Panc1 (cell line): Measurements from ENCODE around the gene MGAT5B.

Experiments used
- CTCF ChIP-seq: fragments of 450-650 bp; IDR thresholded peaks from 2 replicates; pipeline ENCODE4 v1.5.1; 2017; ENCODE audit warnings: mild to moderate bottlenecking
- POLR2AphosphoS5 ChIP-seq: IDR thresholded peaks from 2 replicates; pipeline ENCODE4 v1.6.1; 2012; ENCODE audit warnings: mild to moderate bottlenecking, low read depth, low read length, moderate library complexity
- REST ChIP-seq, 2 experiments: IDR thresholded peaks; 2 replicates each; pipeline ENCODE4 v1.6.1; 2011 to 2012; ENCODE audit warnings: low read depth in 2 of 2, control low read depth in 1 of 2, low read length in 1 of 2, mild to moderate bottlenecking in 1 of 2, moderate library complexity in 1 of 2; ENCODE audit not compliant: insufficient read depth in 1 of 2

- TF ChIP-seq CTCF: no peak
- TF ChIP-seq REST (IDR thresholded peaks at IDR 0.05; ENCODE audit: insufficient read depth in 1 of 2, low read depth in 2 of 2, low read length in 1 of 2): peak; percentile 24 to 53; a peak in 1 of 4 replicates
- no peak for TF ChIP-seq POLR2AphosphoS5
These were observed 31.2 kb downstream of the MGAT5B start for GRCh38 chr17:76899414-76899813.
